ENCODE results near the gene PSMA5.

DNA sequence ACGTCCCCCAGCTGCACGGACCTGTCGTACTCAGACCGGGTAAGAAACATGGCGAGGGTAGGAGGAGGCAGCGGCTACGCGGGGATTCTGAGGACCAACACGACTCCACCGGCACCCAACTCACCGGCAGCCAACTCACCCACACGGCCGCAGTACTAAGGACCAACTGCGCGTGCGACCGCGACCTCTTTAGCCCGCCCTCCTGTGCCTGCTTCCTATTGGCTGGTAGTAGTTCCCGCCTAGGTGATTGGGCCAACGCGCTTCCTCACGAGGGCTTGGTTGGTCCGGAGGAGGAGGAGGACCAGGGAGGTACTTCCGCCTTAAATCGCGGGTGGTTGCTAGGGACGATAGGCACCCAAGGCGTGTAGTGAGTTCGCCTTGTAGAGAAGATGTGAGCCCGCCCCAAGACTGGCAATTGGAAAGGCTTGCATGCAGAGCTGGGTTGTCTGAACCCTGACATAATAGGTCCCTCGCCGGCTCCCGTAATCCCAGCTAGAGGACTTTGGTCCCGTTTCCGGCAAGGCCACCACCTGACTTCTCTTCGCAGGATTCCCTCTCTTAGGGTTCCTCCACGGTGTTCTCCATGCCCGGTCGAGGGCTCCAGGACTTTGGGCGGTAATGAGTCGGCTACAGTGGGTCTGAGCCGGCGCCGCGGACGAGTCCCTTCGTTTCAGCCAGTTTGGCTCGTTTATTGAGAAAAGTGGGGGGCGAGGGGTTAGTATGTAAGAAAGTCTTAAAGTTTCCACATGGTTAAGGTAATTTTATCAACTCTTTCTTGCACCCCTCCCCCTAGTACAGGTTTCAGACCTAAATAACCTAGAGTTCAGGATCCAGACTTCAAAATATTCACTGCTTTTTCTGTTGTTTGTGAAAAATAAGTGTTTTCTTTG, at the start of gene PSMA5:
- TF ChIP-seq, protein P1, sequence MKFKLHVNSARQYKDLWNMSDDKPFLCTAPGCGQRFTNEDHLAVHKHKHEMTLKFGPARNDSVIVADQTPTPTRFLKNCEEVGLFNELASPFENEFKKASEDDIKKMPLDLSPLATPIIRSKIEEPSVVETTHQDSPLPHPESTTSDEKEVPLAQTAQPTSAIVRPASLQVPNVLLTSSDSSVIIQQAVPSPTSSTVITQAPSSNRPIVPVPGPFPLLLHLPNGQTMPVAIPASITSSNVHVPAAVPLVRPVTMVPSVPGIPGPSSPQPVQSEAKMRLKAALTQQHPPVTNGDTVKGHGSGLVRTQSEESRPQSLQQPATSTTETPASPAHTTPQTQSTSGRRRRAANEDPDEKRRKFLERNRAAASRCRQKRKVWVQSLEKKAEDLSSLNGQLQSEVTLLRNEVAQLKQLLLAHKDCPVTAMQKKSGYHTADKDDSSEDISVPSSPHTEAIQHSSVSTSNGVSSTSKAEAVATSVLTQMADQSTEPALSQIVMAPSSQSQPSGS (CRISPR knock-in tag; IDR thresholded peaks at IDR 0.05), result peak; percentile 40; the same call in 1 of the 2 replicates
- TF ChIP-seq ZNF572 (CRISPR knock-in tag; IDR thresholded peaks at IDR 0.05) (no peak), MYC (CRISPR knock-in tag; IDR thresholded peaks at IDR 0.05; ENCODE audit: borderline replicate concordance) (peak; percentile 93), ZNF501 (CRISPR knock-in tag; IDR thresholded peaks at IDR 0.05) (peak; percentile 83)
- TF ChIP-seq, protein P2, sequence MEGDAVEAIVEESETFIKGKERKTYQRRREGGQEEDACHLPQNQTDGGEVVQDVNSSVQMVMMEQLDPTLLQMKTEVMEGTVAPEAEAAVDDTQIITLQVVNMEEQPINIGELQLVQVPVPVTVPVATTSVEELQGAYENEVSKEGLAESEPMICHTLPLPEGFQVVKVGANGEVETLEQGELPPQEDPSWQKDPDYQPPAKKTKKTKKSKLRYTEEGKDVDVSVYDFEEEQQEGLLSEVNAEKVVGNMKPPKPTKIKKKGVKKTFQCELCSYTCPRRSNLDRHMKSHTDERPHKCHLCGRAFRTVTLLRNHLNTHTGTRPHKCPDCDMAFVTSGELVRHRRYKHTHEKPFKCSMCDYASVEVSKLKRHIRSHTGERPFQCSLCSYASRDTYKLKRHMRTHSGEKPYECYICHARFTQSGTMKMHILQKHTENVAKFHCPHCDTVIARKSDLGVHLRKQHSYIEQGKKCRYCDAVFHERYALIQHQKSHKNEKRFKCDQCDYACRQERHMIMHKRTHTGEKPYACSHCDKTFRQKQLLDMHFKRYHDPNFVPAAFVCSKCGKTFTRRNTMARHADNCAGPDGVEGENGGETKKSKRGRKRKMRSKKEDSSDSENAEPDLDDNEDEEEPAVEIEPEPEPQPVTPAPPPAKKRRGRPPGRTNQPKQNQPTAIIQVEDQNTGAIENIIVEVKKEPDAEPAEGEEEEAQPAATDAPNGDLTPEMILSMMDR (CRISPR knock-in tag; IDR thresholded peaks at IDR 0.05), result 0 out of 2 replicates have a peak, but pooled peaks have one; percentile 2
- TF ChIP-seq, protein P3, sequence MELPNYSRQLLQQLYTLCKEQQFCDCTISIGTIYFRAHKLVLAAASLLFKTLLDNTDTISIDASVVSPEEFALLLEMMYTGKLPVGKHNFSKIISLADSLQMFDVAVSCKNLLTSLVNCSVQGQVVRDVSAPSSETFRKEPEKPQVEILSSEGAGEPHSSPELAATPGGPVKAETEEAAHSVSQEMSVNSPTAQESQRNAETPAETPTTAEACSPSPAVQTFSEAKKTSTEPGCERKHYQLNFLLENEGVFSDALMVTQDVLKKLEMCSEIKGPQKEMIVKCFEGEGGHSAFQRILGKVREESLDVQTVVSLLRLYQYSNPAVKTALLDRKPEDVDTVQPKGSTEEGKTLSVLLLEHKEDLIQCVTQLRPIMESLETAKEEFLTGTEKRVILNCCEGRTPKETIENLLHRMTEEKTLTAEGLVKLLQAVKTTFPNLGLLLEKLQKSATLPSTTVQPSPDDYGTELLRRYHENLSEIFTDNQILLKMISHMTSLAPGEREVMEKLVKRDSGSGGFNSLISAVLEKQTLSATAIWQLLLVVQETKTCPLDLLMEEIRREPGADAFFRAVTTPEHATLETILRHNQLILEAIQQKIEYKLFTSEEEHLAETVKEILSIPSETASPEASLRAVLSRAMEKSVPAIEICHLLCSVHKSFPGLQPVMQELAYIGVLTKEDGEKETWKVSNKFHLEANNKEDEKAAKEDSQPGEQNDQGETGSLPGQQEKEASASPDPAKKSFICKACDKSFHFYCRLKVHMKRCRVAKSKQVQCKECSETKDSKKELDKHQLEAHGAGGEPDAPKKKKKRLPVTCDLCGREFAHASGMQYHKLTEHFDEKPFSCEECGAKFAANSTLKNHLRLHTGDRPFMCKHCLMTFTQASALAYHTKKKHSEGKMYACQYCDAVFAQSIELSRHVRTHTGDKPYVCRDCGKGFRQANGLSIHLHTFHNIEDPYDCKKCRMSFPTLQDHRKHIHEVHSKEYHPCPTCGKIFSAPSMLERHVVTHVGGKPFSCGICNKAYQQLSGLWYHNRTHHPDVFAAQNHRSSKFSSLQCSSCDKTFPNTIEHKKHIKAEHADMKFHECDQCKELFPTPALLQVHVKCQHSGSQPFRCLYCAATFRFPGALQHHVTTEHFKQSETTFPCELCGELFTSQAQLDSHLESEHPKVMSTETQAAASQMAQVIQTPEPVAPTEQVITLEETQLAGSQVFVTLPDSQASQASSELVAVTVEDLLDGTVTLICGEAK (IDR thresholded peaks at IDR 0.05), result no peak
- TF ChIP-seq, protein P3 (CRISPR knock-in tag; IDR thresholded peaks at IDR 0.05), result peak; percentile 40; the same call in 1 of the 2 replicates
- TF ChIP-seq, protein P4, sequence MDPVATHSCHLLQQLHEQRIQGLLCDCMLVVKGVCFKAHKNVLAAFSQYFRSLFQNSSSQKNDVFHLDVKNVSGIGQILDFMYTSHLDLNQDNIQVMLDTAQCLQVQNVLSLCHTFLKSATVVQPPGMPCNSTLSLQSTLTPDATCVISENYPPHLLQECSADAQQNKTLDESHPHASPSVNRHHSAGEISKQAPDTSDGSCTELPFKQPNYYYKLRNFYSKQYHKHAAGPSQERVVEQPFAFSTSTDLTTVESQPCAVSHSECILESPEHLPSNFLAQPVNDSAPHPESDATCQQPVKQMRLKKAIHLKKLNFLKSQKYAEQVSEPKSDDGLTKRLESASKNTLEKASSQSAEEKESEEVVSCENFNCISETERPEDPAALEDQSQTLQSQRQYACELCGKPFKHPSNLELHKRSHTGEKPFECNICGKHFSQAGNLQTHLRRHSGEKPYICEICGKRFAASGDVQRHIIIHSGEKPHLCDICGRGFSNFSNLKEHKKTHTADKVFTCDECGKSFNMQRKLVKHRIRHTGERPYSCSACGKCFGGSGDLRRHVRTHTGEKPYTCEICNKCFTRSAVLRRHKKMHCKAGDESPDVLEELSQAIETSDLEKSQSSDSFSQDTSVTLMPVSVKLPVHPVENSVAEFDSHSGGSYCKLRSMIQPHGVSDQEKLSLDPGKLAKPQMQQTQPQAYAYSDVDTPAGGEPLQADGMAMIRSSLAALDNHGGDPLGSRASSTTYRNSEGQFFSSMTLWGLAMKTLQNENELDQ (CRISPR knock-in tag; IDR thresholded peaks at IDR 0.05; ENCODE audit: borderline replicate concordance), result no peak
- TF ChIP-seq, protein P5, sequence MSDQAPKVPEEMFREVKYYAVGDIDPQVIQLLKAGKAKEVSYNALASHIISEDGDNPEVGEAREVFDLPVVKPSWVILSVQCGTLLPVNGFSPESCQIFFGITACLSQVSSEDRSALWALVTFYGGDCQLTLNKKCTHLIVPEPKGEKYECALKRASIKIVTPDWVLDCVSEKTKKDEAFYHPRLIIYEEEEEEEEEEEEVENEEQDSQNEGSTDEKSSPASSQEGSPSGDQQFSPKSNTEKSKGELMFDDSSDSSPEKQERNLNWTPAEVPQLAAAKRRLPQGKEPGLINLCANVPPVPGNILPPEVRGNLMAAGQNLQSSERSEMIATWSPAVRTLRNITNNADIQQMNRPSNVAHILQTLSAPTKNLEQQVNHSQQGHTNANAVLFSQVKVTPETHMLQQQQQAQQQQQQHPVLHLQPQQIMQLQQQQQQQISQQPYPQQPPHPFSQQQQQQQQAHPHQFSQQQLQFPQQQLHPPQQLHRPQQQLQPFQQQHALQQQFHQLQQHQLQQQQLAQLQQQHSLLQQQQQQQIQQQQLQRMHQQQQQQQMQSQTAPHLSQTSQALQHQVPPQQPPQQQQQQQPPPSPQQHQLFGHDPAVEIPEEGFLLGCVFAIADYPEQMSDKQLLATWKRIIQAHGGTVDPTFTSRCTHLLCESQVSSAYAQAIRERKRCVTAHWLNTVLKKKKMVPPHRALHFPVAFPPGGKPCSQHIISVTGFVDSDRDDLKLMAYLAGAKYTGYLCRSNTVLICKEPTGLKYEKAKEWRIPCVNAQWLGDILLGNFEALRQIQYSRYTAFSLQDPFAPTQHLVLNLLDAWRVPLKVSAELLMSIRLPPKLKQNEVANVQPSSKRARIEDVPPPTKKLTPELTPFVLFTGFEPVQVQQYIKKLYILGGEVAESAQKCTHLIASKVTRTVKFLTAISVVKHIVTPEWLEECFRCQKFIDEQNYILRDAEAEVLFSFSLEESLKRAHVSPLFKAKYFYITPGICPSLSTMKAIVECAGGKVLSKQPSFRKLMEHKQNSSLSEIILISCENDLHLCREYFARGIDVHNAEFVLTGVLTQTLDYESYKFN (CRISPR knock-in tag; conservative IDR thresholded peaks at IDR 0.05), result peak; percentile 58
